ENCODE measurements around the gene MFAP2.

MFAP2 gene

GRCh38 chr1:16980473-16981268, at the start of gene MFAP2:
MFAP2 (minus strand) TSS chr1:16980620; CDS start chr1:16978273, 2,347 bp downstream.
- no peak for DNase-seq

- no peak for DNase-seq
These were observed 49.8 kb upstream of the MFAP2 start for GRCh38 chr1:17030206-17030605.

GRCh38 chr1:17028662-17029188, 48.3 kb upstream of the MFAP2 start:
- DNase-seq, result no peak

- DNase-seq, result no peak
These were observed 47.5 kb upstream of the MFAP2 start for GRCh38 chr1:17027900-17028299.

GRCh38 chr1:17027403-17027802, 47.0 kb upstream of the MFAP2 start:
- no peak for DNase-seq

- no peak for DNase-seq
These were observed 44.3 kb upstream of the MFAP2 start for GRCh38 chr1:17024721-17025120.

- no peak for DNase-seq
These were observed 43.2 kb upstream of the MFAP2 start for GRCh38 chr1:17023573-17023972.

GRCh38 chr1:17023102-17023501, 42.7 kb upstream of the MFAP2 start:
- DNase-seq, result no peak

- DNase-seq, result no peak
These were observed 41.5 kb upstream of the MFAP2 start for GRCh38 chr1:17021896-17022295.

GRCh38 chr1:17020502-17020901, 40.1 kb upstream of the MFAP2 start:
- no peak for DNase-seq

- DNase-seq, result no peak
These were observed 38.4 kb upstream of the MFAP2 start for GRCh38 chr1:17018849-17019248.

GRCh38 chr1:17017435-17017834, 37.0 kb upstream of the MFAP2 start:
- DNase-seq, result no peak

- DNase-seq, result peak in 1 of 2 experiments; percentile 7
These were observed 35.9 kb upstream of the MFAP2 start for GRCh38 chr1:17016317-17016661.

GRCh38 chr1:17014671-17015567, 34.5 kb upstream of the MFAP2 start:
- DNase-seq, result no peak

- no peak for DNase-seq
These were observed 33.3 kb upstream of the MFAP2 start for GRCh38 chr1:17013491-17014320.

GRCh38 chr1:17012775-17013490, 32.5 kb upstream of the MFAP2 start:
- no peak for DNase-seq

GRCh38 chr1:17011439-17012307, 31.3 kb upstream of the MFAP2 start, which contains the start of gene ATP13A2:
ATP13A2 (minus strand) TSS chr1:17011928; CDS start chr1:17011738, 190 bp downstream.
- DNase-seq, result peak; percentile 76 to 89

- no peak for DNase-seq
These were observed 30.6 kb upstream of the MFAP2 start for GRCh38 chr1:17011092-17011438.

- no peak for DNase-seq
These were observed 29.3 kb upstream of the MFAP2 start for GRCh38 chr1:17009706-17010105.

- no peak for DNase-seq
These were observed 27.9 kb upstream of the MFAP2 start for GRCh38 chr1:17008208-17008855.

- no peak for DNase-seq
These were observed 26.7 kb upstream of the MFAP2 start for GRCh38 chr1:17007121-17007520.

Data from NCI-H1930 (cell line).